CD4-positive, alpha-beta T cell treated with Interleukin-1 beta for 1 hour (primary cell): ENCODE data around the gene LMF2.

ENCODE experiments used
- DNase-seq, 2 donors: peaks; one replicate each; pipeline ENCODE4 v3.0.0-alpha.2; 2020 to 2022

LMF2 gene

GRCh38 chr22:50461536-50461935 is 46.0 kb downstream of the LMF2 start:
- no peak for DNase-seq

GRCh38 chr22:50460938-50461337 is 46.6 kb downstream of the LMF2 start:
- no peak for DNase-seq

- DNase-seq: no peak
These were observed 47.9 kb downstream of the LMF2 start for GRCh38 chr22:50459496-50460140.

- DNase-seq: no peak
These were observed 48.5 kb downstream of the LMF2 start for GRCh38 chr22:50459016-50459415.

GRCh38 chr22:50456466-50457234 is 50.9 kb downstream of the LMF2 start:
- no peak for DNase-seq

- DNase-seq: no peak
These were observed 51.5 kb downstream of the LMF2 start for GRCh38 chr22:50456026-50456425.

- DNase-seq: no peak
These were observed 52.3 kb downstream of the LMF2 start for GRCh38 chr22:50455201-50455600.

- no peak for DNase-seq
These were observed 52.9 kb downstream of the LMF2 start for GRCh38 chr22:50454556-50455075.
